Coronary artery (tissue), 2 donors: ENCODE data around the gene LEFTY2.
"Not testable (repeated sequence)": the region's sequence is repeated elsewhere in the genome, so short reads cannot be mapped to it uniquely, and the experiment has no call there.

Experiments
- DNase-seq: peaks from one replicate; pipeline ENCODE4 v3.0.0-alpha.2; 2017; ENCODE audit warnings: low spot score
- H3K27ac ChIP-seq, 2 donors: fragments of 200-600 bp; sonication (generic); one replicate each; pipeline ENCODE4 v1.5.1; 2016 to 2019
- H3K4me3 ChIP-seq: fragments of 200-600 bp; sonication (generic); 2 replicates; pipeline ENCODE4 v1.5.1; 2016; ENCODE audit warnings: mild to moderate bottlenecking, moderate library complexity
- TF ChIP-seq, protein P1 (sequence below): fragments of 200-600 bp; sonication (generic); IDR thresholded peaks from one replicate; pipeline ENCODE4 v1.5.1; 2019; ENCODE audit warnings: antibody characterized with exemption

The LEFTY2 gene

DNA sequence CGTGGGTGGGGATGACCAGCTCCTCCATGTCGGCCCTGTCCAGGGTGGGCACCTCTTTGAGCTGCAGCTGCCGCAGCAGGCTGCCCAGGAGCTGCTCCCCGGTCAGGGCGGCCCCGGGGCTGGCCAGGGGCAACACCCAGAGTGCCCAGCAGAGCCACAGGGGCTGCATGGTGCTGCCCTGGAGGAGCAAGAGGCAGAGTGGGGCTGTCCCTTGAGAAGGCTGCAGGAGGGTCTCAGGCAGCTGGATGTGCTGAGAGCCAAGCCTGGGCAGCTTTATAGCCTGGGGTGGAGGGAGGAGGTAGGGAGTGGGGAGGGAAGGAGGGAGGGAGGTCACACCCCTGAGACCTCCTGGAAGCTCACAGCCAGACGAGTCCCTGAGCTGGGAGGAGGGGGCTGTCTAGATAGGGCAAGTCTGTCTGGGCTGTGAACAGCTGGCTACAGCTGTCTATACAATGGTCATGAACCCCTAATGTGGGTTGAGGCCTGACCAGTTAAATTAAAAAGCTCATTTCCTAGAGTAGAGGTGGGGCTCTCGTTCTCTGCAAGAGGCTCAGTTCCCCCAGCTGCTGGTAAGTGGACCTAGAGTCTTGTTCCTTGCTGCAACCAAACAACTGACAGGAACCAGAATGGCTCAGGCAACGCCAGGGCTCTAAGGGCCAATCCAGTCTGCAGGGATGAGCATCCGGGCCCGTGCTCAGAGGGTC, 52.0 kb downstream of the LEFTY2 start, which contains the start of gene LEFTY1:
TSS of gene LEFTY1 (minus strand) at position 249 of the 704 bp plus-strand sequence. CDS start at position 169, 80 bp downstream.
- Histone ChIP-seq H3K27ac (no peak within 1 kb of the TSS), H3K4me3 (no peak within 1 kb of the TSS)
- DNase-seq: no peak
- TF ChIP-seq, protein P1, sequence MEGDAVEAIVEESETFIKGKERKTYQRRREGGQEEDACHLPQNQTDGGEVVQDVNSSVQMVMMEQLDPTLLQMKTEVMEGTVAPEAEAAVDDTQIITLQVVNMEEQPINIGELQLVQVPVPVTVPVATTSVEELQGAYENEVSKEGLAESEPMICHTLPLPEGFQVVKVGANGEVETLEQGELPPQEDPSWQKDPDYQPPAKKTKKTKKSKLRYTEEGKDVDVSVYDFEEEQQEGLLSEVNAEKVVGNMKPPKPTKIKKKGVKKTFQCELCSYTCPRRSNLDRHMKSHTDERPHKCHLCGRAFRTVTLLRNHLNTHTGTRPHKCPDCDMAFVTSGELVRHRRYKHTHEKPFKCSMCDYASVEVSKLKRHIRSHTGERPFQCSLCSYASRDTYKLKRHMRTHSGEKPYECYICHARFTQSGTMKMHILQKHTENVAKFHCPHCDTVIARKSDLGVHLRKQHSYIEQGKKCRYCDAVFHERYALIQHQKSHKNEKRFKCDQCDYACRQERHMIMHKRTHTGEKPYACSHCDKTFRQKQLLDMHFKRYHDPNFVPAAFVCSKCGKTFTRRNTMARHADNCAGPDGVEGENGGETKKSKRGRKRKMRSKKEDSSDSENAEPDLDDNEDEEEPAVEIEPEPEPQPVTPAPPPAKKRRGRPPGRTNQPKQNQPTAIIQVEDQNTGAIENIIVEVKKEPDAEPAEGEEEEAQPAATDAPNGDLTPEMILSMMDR: no peak

DNA sequence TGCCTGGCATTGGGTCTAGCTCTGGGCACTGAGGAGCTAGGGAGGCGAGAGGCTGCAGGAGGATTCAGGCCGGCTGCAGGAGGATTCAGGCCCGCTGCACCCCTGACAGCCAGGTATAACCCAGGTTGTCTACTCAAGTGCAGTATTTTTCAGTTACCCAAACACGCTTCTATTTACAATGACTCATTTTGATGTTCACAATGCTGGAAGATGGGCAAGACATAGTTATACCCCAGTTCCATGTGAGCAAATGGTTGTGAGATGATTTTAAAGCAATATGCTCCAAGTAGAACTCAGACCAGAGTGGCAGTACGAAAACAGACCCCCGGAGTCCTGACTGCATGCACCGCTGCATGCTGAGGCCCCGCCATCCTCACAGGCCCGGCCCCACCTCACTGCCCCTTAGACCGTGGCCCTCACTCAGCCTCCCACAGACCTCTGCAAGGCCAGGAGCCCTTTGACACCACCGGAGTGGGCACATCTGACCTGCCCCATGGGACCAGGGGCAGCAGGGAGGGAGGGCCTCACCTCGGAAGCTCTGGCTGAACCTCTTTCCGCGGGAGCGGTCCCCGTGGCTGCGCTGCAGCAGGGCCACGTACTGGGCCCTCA, 52.6 kb downstream of the LEFTY2 start:
- no peak for DNase-seq
- no peak overlapping the region for H3K27ac ChIP-seq
- no peak overlapping the region for H3K4me3 ChIP-seq
- TF ChIP-seq, protein P1: no peak

DNA sequence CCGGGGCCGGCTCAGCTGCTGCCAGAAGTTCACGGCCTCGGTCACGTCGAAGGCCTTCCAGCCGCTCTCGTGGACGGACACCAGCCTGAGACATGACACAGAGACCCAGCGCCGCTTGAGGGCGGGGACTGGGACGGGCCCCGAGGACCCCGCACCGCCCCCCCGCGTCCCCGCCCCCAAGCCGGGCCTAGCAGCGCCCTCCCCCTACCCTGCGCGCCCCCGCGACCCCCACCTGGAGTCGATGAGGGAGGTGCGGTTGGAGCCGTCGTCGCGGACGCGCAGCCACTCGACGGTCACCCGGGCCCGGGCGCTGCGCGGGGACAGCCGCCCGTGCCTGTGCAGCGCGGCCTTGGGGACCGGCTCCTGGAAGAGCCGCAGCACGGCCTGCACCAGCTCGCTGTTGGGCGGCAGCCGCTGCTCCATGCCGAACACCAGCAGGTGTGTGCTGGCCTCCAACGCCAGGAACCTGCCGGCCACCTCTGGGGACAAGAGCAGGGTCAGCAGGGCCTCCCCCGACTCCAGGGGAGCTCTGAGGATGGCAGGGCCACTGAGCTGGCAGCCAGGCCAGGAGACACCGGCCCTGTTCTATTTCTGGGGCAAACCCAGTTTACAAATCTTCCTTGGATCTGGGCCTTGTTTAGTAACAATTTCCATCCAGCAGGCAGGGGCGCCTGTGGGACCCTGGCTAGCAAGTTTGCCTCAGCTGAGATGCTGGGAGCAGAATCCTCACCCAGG, 53.3 kb downstream of the LEFTY2 start:
- H3K27ac ChIP-seq, H3K4me3 ChIP-seq, DNase-seq: not testable (repeated sequence)

DNA sequence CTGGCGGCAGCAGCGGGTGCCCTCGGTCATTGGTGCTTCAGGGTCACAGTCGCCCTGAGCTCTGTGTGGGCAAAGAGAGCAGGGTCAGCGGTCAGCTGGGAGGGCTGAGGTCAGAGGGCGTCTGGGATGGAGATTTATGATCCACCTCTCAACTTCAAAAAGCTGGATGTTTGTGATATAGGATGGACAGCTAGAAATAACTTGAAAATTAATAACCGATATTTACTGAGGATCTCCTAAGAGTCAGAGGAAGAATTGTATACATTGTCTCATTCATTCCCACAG, 54.0 kb downstream of the LEFTY2 start:
- H3K27ac ChIP-seq: no peak overlapping the region
- TF ChIP-seq, protein P1: no peak
- H3K4me3 ChIP-seq: no peak overlapping the region
- no peak for DNase-seq
